GM19351 (cell line): ENCODE measurements around the gene ZNF638.
"Not testable (repeated sequence)": the region's sequence is repeated elsewhere in the genome, so short reads cannot be mapped to it uniquely, and the experiment has no call there.

Experiments used
- ATAC-seq: cut with Tn5 transposase; IDR thresholded peaks from one replicate; pipeline ENCODE4 v1.9.1; 2021; ENCODE audit warnings: mild to moderate bottlenecking, moderate library complexity; ENCODE audit not compliant: unreplicated experiment

The ZNF638 gene, protein sequence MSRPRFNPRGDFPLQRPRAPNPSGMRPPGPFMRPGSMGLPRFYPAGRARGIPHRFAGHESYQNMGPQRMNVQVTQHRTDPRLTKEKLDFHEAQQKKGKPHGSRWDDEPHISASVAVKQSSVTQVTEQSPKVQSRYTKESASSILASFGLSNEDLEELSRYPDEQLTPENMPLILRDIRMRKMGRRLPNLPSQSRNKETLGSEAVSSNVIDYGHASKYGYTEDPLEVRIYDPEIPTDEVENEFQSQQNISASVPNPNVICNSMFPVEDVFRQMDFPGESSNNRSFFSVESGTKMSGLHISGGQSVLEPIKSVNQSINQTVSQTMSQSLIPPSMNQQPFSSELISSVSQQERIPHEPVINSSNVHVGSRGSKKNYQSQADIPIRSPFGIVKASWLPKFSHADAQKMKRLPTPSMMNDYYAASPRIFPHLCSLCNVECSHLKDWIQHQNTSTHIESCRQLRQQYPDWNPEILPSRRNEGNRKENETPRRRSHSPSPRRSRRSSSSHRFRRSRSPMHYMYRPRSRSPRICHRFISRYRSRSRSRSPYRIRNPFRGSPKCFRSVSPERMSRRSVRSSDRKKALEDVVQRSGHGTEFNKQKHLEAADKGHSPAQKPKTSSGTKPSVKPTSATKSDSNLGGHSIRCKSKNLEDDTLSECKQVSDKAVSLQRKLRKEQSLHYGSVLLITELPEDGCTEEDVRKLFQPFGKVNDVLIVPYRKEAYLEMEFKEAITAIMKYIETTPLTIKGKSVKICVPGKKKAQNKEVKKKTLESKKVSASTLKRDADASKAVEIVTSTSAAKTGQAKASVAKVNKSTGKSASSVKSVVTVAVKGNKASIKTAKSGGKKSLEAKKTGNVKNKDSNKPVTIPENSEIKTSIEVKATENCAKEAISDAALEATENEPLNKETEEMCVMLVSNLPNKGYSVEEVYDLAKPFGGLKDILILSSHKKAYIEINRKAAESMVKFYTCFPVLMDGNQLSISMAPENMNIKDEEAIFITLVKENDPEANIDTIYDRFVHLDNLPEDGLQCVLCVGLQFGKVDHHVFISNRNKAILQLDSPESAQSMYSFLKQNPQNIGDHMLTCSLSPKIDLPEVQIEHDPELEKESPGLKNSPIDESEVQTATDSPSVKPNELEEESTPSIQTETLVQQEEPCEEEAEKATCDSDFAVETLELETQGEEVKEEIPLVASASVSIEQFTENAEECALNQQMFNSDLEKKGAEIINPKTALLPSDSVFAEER (N-terminal part only)

DNA sequence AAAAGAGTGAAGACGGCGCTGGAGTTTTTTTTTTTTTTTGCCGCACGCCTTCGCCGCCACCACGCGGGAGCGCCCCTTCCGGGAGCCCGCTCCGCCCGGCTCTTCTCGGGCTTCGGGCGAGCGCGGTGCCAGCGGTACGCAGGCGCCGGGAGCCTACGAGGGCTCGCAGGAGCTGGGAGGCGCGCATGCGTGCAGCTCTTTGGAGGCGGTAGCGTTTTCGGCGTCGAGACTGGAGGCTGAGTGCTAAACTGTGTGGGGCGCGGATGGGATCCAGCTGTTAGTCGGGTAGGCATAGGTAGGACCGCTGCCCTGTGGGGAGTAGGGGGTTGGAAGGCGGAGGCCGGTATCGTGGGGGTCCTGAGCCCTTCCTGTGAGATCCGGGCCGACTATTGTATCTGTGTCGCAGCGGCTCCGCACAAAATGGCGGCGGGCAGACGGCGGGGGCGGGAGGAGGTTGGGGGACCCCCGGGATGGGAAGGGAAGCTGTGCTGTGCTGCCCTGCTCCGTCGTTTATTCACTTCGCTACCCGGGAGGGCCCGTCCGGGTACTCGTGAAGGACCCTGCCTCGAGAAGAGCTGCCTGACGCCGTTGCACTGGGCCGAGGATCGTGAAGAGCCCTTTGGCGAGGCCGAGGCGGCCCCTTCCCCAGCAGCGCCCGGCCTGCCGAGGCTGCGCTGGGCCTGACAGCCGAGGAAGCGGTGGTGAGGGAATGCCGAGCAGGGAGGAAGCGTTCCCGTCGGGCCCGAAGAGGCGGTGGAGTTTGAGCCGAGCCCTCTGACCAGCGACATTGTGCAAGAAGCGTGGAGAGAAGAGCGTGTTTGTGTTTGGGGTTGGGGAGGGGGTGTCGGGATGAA lies at the start of gene ZNF638:
TSS of gene ZNF638 (plus strand) at position 202 of the 854 bp plus-strand sequence. CDS start 17,173 bp downstream, outside the sequence.
- peak; percentile 93 for ATAC-seq

DNA sequence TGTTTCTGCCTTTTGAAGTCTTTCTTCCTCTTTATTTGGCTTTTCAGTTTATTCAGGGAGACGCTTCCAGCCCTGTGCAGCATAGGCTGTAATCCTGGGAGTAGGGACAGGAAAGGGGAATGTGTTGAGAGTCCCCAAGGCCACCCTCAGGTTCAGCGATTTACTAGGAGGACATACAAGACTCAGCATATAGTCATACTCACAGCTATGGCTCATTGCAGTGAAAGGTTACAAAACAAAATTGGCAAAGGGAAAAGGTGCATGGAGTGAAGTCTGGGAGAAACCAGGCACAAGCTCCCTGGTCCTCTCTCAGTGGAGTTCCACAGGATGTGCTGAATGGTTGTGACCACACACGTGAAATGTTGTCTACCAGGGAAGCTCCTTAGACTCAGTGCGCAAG lies 49.6 kb upstream of the ZNF638 start:
- ATAC-seq: no peak

DNA sequence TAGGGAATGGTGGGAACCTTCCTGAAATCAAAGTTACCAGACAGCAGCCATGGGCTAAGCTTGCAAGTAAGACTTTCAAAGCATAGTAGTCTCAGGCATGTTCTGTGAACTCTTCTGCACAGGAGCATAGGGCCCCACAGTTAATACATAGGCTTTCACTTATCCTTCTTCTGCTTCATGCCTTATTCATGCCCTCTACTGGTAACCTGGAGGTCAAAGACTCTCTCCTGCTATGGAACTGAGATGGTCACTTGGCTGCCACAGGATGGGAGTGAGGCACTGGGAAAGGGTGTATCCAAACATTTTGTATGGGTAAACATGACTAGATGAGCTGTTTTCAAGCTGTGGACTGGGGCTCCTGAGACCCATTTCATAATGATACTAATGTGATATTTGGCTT lies 49.1 kb upstream of the ZNF638 start:
- no peak for ATAC-seq

DNA sequence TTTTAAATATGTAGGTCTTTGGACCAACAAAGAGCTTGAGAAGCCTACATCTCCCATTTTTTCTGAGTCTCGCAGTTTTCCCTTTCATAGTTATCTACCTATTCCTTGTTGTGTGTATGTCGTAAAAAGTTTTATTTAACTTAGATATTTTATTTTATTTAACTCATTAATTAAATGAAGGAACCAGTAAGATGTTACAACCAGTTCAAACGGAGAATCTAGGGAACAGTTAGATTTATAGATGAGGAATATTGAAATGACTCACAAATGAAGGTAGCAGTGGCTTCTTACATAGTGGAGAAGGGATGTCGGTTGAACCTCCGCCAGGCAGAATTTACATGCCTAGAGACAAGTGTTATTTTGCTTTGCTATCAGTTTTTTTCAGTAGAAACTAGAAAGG lies 48.5 kb upstream of the ZNF638 start:
- no peak for ATAC-seq

DNA sequence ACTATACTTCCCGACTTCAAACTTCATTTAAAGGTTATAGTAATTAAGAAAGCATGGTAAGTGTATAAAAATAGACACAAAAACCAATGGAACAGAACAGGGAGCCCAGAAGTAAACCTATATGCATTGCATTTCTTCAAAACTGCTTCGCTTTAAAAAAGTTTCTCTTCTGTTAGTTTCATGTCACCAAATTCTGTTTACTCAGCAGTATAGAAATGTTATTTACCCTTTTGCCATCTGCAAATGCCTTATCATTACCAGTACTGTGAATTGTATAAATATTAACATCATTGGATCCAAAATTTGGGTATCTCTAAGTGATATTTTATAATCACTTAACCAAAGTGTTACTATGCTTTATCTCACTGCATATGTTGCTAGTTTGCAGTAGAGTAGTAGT lies 45.9 kb upstream of the ZNF638 start:
- ATAC-seq: no peak

DNA sequence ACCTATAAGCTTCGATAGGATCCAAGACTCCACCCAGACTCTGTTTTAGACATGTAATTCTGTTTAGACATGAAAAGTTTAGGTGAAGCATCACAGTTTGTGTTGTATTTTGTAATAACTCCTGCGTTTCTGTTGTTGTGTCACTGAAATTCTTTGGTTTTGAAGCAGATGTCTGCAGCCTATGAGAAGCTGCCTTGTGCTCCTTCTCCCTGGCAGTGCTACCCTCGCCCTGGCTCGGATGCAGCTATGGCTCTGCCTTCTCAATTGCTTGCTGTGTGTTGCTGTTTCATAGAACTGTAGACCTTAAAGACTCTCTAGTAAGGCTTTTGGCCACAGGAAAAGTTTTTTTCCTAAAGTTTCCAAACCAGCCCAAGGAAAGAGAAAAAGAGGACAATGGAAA lies 40.2 kb upstream of the ZNF638 start:
- ATAC-seq: no peak

DNA sequence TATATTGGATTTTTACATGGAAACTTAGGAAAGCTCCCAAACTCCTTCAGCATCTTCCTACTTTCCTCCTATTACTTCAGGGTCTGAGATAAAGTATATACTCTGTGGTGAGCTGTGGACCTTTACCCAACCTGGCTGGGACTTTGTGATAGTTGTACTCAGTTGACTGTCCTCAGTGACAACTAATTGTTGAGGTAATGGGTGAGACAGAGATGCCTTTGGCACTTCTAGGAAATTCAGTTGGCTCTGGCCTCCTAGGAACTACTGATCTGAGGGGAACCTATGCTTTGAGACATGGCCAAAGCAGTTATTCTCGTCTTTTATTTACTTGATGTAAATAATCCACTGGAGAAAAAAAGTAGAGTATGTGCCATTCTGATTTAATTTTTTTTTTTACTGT lies 39.4 kb upstream of the ZNF638 start:
- ATAC-seq: no peak

DNA sequence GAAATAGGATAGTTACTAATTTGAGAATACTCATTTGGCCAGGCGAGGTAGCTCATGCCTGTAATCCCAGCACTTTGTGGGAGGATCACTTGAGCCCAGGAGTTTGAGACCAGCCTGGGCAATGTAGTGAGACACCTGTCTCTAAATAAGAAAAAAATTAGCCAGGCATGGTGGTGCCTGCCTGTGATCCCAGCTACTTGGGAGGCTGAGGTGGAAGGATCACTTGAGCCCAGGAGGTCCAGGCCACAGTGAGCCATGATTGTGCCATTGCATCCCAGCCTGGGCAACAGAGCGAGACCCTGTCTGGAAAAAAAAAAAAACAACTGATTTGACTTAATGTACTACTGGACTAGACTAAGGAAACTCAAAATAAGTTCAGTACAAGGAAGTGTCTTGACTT lies 32.7 kb upstream of the ZNF638 start:
- no peak for ATAC-seq

DNA sequence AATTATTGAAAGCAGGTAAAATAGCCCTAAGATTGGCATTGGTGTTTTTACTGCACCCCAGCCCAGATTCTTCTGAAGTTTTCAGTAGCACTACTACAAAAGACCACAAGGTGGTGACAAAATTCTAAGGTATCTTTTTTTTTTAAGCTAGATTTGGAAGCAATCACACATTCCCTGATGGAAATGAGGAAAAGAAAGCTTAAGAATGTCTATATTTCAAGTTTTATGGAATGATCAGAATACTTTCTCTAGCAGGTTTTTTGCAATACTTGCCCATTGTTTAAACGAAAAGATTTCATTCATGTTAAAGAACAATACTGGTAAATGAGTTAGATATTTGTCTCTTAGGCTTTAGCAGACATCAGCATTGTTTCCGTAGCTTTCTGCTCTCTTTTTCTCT lies 32.1 kb upstream of the ZNF638 start:
- no peak for ATAC-seq

DNA sequence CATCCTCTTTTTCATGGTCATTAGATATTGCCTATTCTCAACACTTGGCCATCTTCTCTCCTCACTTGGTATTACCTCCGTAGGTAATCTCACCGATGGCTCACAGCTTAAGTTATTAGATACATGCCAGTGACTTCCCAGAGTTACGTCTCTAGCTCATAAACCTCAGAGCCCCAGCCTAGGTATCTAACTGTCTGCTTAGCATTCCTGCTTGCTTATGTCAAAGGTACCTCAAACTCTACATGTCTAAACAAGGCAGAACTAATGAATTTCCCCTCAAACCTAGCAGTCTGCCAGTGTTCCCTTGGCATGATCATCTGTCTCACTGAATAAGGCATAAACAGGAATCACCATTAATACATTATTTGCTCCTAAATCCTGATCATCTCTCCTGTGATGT lies 27.7 kb upstream of the ZNF638 start:
- ATAC-seq: no peak

DNA sequence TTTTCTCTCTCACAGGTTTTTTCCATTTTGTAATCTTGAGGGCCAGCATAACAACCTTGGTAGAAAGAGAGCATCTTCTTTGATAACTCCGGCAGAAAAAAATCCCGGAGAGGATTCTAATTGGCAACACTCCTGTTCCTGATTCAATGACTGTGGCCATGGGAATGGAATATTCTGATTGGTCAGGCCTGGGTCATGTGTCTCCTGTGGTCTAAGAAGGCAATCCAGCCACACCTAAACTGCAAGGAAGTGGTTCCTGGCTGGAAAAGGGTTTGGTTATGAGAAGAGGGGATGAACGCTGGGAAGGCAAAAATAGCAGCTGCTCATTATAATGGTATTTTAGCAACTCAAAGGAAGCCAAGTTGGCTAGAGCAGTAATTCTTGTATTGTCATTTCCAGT lies 24.8 kb upstream of the ZNF638 start:
- no peak for ATAC-seq

DNA sequence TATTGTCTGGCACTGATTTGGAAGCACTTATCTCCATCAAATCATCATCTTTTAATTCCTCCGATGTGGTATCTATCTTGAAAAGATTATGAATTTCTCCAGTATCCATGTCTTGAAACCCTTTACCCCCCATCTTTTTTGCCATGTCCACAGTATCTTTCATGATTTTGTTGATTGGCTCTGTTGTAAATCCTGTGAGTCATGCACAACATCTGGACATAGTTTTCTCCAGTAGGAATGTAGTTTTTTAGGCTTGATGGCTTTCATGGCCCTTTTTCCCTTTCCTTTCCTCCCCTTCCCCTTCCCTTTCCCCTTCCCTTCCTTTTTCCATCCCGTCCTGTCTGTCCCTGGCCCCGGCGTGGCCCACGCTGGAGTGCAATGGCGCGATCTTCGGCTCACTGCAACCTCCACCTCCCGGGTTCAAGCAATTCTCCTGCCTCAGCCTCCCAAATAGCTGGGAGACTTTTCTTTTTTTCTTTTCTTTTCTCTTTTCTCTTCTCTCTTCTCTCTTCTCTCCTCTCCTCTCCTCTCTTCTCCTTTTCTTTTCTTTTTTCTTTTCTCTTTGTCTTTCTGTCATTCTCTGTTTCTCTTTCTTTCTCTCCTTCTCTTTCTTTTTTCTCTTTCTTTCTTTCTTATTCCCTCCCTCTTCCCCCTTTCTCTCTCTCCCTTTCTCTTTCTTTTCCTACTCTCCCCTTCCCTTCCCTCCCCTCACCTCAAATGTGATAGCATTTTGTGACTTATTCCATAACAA lies 18.4 kb upstream of the ZNF638 start:
- no peak for ATAC-seq

DNA sequence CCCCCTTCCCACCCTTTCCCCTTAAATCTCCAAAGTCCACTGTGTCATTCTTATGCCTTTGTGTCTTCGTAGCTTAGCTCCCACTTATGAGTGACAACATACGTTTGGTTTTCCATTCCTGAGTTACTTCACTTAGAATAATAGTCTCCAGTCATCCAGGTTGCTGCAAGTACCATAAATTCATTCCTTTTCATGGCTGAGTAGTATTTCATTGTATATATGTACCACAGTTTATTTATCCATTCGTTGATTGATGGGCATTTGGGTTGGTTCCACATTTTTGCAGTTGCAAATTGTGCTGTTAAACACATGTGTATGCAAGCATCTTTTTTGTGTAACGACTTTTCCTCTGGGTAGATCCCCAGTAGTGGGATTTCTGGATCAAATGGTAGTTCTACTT lies 14.5 kb upstream of the ZNF638 start:
- no peak for ATAC-seq

DNA sequence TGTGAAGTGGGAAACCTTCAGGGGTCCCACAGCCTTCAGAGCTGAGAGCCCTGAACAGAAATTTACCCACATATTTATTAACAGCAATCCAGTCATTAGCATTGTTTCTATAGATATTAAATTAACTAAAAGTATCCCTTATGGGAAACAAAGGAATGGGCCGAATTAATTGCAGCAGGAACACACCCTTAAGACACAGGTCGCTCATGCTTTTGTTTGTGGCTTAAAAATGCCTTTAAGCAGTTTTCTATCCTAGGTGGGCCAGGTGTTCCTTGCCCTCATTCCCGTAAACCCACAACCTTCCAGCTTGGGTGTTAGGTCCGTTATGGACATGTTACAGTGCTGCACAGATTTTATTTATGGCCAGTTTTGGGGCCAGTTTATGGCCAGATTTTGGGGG lies 13.7 kb upstream of the ZNF638 start:
- ATAC-seq: not testable (repeated sequence)

DNA sequence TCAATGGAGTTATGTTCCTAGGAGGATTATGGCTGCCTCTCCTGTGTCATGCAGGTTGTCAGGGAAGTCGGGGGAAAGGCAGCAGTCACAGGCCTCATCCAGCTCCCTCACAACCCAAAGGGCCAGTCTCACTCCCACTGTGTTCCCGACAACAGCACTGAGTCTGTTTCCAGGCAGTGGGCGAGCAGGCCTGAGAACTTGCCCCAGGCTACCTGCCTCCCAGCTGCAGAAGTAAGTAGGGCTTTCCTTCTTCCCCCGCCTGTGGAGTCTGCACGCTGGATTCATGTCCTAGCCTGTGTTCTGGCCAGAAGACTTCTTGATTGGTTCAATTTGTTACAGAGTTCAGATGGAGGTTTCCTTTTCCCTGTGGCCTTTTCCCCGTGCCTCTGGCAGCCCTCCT lies 8.2 kb upstream of the ZNF638 start:
- no peak for ATAC-seq

DNA sequence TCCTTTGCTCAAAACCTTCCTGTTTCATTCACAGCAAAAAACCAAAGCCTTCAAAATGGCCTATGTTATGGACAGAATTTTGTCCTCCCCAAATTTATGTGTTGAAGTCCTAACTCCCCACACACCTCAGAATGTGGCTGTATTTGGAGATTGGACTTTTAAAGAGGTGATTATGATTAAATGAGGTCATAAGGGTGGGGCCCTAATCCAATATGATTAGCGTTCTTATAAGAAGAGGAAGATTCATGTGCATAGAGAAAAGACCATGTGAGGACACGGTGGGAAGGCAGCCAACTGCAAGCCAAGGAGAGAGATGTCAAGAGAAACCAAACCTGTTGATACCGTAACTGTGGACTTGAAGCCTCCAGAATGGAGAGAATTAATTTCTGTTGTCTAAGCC lies 4.6 kb upstream of the ZNF638 start:
- ATAC-seq: no peak

DNA sequence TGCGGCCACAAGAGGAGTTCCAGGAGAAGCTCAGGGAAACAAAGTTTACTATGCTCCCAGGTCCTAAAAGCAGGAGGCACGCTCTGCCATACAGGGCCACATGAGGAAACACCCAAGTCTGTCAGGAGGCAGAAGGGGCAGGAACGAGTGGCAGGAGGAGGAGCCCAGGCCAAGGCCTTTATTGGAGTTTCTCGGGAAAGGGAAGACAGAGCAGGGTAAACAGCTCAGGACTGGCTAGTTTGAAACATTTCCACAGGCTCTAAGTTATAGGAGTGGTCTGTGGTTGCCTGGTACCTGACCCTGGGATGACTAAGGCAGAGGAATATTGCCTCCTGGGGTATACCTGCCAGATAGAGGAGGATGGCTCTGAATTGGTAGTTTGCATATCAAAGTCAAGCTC lies 3.7 kb upstream of the ZNF638 start:
- ATAC-seq: no peak

DNA sequence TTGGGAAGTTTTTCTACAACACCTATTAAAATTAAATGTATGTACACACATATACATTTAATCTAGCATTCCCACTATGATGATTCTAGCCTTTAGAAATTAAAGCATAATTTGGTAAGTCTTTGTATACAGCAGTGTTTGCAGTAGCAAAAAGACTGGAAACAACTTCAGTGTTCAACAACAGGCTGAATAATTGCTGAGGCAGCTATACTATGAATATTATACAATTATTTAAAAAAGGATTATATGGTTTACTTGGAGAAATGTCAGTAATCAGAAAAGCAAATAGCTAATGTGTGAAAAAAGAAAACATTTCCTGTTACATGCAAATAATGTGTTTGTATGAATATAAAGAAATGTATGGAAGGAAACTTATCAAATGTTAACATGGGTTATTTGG lies 1.4 kb upstream of the ZNF638 start:
- no peak for ATAC-seq

DNA sequence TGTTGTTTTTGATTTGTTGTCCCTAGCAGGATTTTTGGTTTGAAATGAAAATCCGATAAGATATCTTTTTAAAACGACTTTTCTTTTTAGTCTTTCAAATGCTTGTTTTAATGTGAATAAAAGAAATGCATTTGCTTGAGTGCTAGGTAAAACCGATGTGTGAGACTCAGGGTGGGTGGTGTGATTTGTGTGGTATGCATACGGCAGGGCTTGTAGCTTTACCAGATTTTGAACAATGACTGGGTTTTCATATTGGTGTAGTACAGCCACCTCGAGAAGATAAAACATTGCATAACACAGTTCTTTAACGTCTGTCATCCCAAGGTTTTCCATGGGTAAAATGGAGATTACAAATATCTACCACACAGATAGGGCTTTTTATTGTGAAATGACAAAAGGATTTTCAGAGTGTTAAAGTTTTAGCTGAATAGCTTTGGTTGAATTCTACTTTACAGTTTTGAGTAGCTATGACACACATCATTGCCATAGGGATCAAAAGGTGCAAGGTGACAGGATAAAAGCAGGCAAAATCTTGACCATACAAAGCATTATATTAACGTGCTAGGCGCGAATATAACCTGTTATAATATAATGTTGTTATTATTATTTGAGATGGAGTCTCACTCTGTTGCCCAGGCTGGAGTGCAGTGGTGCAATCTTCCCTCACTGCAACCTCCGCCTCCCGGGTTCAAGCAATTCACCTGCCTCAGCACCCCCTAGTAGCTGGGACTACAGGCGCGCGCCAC lies 824 bp upstream of the ZNF638 start:
- ATAC-seq: no peak
